ENCODE results near the gene CALCR.
"Not testable (repeated sequence)": the region's sequence is repeated elsewhere in the genome, so short reads cannot be mapped to it uniquely, and the experiment has no call there.

CALCR gene

DNA sequence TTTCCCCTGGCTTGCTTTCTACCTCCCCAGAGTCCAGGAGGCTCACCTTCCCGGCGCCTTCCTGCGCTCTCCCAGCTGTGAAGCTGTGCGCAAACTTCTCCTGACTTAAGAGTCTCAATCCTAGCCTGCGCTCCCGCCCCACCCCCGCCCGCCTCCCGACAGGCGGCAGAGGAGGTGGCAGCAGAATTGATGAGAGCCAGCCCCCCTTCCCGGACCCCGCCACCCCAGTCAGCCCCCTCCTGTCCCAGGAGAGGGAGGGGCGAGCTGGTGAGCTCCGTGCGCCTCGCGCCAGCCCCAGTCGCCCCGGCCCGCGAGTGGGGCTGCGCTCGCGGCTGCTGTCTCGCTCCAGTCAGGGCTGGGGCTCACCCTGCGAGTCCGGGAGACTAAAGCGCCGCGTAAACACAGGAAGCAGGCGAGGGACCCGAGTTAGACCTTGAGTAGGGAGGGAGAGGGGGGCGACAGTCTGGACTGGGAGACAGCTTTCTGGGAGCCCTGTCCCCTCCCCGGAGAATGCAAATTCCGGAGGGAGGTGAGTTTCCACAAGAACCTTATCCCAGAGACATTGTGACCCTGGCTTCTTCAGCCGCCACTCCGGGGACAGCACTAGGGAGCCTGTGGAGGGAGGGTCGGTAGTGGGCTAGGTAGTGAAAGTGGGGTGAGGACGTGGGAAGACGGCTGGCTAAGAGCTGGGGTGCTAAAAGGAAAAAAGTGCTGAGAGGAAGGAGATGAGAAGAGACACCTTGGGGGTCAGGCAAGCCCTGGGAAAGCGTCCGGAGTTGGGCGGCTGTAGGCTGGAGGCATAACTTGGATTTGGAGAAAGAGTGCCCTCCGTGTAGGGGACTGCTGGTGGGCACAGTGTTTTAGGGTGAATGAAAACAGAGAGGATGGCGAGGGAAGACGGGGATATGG lies at the start of gene CALCR:
CALCR (minus strand) TSS at position 79 of the 909 bp plus-strand sequence. CDS start 87,743 bp downstream, outside the sequence.
- no peak for DNase-seq

DNA sequence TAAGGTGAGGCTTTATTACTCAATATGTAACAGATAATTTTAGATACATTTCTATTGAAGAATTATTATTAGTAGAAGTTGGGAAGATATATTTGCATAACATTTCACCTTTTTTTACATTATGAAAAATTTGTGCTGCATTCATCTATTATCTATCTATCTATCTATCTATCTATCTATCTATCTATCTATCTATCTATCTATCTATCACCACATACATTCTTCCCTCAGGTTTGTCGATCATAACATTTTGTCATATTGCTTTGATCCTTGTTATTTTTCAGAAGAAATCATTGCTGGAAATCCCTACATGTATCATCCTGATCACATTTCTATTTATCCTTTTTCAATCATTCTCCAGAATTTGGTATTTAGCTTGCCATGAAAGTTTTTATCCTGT lies 49.3 kb upstream of the CALCR start:
- DNase-seq = no peak

DNA sequence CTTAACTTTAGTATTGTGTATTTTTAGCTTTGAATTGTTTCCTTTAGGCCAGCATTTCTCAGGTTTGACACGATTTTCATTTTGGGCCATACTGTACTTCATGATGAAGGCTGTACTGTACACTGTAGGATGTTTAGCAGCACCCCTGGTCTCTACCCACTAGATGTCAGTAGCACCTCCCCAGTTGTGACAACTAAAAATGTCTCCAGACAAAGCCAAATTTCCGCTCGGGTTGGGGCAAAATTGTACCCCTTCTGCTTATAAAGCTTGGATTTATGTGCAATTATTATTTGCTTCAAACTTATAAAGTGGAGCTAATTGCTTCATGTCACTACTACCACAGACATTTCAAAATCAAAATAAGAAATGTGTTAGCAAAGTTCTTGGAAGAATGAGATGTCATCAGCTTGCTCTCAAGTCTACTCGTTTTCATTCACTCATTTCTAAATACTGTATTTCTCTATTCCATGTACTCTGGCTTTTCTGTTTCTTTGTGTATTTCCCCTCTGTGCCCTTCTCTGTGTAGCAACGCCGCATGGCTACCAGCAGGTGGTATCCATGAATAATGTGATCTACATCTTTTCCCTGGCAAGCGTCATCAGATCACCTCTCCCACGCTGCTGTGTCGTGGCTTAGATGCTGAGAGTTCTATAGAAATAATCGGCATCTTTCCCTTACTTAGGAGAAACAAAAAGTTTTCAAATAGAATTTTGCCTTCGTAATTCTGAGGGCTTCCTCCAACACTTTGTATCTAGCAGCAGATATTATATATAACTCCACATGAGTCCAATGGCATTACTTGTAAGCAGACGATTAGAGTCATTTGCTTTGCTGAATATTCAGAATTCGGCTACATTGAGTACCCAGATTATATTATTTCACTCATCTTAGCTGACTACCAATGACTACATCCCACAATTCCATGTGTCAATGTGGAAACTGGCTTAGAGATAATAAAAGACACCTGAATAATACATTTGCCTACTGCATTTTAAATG lies 47.8 kb upstream of the CALCR start:
- no peak for DNase-seq

DNA sequence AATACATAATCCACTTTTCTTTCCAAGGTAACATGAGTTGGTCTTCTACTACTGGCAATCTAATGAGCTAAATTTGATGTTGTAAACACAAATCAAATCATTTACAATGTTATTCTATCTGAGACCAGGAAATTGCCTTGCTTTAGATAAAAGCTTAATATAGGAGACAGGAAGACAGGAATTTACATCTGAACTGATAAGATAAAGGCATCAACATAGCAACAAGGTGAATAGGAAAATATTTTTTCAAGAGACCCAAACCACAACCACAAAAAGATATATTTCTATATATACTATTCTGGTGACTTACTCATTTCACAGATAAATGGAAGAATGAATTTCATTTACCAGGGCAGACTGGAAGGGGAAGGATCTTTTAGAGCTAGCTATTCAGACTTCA lies 46.3 kb upstream of the CALCR start:
- no peak for DNase-seq

DNA sequence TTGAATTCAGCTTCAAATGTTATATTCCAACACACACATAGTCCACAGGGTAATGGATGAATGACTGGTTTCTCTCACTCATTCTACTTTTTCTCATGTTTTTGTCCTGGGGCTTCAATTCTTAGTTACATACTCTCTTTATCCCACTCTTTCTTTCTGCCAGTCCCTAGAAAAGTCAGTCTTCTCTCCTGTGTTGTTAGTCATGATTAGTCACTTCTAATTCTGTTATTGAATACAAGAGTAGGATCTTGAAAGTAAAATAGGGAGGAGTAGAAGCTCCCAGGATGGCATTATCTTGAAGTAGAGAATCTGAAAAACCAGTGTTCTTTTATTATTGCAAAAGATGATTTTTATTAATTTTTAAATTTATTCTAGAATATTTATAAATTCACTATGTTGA lies 45.5 kb upstream of the CALCR start:
- no peak for DNase-seq

DNA sequence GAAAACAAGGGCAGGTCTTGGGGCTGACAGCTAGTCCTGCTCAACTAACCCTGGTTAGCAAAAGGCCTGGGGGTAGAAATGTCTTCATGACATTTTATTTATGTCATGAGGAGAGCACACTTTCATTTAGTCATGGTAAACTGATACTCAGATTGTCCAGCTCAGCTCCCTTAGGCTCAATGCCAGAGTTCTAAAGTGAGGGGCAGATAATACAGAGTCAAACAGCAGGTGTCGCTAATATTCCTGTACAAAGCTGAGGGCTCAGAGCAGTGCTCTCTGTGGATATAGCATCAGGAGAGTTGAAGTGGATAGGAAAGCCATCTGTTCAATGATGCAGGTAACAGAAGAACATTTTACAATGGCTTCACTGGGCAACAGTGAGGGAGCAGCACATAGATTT lies 26.8 kb upstream of the CALCR start:
- DNase-seq = no peak

DNA sequence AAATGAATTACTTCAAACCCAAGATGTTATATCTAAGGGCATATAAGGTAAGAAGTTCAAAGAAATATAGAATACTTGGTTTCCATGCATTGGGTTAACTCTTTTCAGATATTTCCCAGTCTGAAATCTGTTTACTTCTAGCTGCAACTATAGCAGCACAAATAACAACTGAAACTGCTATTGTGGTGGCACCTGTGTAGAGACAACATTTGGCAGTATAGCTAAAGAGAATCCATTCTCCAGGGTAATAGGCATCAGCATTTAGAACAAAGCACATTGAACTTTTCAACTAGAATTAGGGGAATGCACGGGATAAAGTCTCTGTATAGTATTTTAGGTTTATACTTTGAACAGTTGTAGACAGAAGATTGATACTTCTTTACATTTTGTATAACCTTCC lies 19.7 kb upstream of the CALCR start:
- no peak for DNase-seq

DNA sequence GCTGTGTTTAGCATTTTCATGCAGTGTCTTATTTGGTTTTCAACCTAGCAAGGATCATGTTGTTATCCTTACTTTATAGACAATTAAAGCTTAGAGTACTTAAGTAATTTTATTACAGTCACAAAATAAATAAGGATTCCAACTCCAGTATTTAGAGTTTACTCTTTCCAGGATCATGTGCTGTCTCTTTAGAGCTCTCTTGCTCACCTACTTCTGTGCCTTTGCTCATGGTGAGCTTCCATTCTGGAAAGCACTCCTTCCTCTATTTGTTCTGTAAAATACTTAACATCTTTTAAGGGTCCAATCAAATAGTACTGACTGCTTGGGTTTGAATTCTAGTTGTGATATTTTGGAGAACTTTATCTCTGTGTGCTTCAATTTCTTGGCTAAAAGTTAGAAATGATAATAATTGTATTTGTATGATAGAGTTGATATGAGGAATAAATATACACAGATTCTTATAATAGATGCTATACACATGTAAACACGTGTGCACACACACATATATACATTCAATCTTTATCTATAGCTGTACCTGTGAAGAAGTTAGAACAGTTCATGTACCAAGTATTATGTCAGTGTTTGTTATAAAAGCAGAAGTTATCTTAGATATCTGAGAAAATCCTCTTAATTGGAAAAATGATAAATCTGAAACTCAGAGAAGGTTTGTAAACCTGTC lies 18.2 kb upstream of the CALCR start:
- DNase-seq = no peak

DNA sequence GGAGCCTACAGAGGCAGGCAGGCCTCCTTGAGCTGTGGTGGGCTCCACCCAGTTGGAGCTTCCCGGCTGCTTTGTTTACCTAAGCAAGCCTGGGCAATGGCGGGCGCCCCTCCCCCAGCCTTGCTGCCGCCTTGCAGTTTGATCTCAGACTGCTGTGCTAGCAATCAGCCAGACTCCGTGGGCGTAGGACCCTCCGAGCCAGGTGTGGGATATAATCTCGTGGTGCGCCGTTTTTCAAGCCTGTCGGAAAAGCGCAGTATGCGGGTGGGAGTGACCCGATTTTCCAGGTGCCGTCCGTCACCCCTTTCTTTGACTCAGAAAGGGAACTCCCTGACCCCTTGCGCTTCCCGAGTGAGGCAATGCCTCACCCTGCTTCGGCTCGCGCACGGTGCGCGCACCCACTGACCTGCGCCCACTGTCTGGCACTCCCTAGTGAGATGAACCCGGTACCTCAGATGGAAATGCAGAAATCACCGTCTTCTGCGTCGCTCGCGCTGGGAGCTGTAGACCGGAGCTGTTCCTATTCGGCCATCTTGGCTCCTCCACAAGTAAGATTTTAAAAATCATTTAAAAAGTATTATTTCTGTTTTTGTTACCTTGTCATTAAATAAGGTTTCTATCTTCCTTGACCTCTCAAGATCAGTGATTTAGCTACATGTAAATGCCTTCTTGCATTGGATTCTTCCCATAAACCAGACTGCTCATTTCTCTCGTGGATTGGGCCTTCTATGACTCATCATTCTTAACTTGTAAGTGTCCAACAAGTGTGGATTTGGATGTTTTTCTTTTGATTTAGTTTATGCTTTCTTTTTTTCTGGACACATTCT lies 16.9 kb upstream of the CALCR start:
- DNase-seq = not testable (repeated sequence)

DNA sequence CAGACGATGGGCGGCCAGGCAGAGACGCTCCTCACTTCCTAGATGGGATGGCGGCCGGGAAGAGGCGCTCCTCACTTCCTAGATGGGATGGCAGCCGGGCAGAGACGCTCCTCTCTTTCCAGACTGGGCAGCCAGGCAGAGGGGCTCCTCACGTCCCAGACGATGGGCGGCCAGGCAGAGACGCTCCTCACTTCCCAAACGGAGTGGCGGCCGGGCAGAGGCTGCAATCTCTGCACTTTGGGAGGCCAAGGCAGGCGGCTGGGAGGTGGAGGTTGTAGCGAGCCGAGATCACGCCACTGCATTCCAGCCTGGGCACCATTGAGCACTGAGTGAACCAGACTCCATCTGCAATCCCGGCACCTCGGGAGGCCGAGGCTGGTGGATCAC lies 11.9 kb upstream of the CALCR start:
- DNase-seq = not testable (repeated sequence)

DNA sequence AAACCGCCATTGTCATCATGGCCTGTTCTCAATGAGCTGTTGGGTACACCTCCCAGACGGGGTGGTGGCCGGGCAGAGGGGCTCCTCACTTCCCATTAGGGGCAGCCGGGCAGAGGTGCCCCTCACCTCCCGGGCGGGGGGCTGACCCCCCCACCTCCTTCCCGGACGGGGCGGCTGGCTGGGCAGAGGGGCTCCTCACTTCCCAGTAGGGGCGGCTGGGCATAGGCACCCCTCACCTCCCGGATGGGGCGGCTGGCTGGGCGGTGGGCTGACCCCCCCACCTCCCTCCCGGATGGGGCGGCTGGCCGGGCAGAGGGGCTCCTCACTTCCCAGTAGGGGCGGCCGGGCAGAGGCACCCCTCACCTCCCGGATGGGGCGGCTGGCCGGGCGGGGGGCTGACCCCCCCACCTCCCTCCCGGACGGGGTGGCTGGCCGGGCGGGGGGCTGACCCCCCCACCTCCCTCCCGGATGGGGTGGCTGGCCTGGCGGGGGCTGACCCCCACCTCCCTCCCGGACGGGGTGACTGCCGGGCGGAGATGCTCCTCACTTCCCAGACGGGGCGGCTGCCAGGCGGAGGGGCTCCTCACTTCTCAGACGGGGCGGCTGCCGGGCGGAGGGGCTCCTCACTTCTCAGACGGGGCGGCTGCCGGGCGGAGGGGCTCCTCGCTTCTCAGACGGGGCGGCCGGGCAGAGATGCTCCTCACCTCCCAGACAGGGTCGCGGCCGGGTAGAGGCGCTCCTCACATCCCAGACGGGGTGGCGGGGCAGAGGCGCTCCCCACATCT lies 11.4 kb upstream of the CALCR start:
- not testable (repeated sequence) for DNase-seq

DNA sequence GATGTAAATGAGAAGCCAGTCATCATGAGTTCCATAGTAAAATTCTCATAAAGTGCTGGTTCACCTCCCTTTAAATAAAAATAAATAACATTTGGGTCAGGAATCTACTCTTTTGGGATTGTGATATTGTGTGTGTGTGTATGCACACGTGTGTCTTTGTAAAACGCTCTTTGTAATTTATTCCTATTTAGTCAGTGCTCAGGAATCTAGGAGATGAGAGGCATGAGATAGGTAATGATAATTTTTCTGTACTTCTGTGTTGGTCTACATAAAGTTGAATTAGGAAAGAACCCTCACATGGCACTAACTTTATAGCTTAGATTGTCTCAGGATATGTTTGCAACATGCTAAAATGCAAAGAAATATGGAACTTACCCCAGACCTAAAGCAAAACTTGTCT lies 4.9 kb upstream of the CALCR start:
- DNase-seq = no peak

DNA sequence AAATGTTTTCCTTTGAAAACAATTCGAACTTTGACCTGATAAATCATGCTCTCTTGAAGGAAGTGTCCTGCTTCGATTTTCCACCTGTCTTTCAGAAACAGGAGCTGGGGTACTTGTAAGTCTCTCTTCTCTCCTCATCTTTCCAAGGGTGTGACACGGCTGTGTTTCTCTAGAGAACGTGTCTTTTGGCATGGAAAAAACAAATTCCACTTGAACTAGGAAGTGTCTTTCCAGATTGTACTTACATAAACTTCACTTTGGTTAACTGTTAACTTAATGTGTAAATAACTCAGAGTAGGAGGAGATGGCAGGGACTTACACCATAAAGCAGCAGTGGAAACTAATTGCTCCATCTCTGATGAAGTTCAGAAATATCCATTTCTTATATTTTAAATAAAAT lies 4.2 kb upstream of the CALCR start:
- DNase-seq = no peak

DNA sequence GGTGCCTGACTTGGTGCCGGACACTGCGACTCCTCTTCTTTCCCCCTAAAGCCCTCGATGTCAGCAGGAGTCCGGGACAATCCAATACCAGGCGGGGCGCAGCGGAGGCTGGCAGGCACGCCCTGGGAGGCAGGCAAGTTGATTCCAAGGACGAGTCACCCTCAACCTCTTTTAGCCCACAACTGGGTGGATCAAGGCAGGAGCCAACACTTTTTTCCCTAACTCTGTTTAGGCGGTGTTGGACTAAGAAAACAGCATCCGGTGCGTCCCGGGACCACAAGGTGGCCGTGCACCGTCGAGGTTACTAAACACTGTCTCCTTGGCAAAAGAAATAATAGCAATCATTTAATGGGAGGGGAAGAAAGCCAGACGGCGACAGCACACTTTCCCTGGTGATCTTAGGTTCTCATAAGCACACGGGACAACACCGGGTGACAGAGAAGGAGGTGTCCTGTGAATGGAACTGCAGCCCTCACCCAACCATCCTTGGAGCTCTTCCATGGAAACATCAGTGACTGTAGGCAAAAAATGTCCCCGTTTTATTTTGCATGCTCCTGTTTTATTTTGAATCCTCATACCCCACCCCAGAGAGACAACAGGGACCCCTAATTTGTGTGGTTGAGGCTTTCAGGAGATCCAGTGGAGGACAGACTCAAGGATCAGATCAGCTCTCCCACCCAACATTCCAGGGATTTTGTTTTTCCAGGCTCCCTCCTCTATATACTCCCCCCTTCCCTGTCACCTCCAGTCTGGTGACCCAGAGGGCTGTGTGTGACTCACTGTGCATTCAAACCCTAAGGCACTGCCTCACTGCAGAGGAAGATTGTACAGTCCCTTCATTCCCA lies 1.3 kb upstream of the CALCR start:
- DNase-seq = no peak

DNA sequence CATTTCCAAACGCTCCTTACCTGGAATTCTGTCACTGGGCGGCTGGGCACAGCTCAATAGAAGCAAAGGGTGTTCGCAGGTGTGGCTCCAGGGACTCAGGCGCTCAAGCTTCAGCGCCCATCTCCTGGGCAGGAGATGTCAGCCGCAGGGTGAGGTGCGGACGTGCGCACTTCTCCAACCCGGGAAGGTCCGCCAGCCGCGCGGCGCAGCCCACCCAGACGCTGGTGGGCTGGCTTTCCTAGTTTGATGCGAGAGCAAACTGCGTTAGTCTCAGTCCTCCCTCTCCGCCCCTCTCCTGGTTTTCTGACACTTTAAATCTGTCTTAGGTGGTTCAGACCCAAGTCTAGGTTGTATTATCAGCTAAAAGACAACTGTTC lies 267 bp downstream of the CALCR start:
- DNase-seq = no peak

DNA sequence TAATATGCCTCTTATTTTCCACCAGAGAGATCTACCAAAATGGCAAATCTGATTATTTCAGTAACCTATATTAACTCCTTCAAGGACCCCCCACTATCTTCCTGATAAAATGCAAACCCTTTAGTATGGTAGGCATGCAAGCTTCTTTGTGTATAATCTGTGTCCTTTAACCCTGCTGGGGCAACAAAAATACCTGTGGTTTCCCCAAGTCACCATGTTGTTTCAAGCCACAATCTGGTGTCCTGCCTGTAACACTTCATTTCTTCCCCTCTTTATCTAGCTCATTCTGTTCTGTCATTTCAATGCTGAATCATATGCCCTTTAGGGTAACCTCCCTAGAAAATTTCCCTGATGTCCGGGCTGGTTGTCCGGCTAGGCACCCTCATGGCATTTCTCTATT lies 5.3 kb downstream of the CALCR start:
- no peak for DNase-seq

DNA sequence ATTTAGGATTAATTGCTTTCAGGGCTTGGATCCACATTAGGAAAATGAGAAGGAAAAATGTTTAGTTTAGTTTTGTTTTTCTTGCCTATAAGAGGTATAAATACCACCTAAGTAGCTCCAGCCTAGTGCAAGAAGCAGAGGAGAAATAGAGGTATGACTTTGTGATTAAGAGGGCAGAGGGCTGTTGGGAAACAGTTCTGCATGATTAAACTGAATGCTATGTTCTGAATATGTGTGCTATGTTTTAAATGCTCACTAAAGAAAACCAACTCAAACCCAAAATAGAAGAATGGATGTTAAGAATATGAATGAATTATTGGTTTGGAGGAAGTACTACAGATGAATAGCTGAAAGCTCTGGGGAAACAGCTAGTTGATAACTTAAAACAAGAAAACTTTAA lies 7.6 kb downstream of the CALCR start:
- no peak for DNase-seq

DNA sequence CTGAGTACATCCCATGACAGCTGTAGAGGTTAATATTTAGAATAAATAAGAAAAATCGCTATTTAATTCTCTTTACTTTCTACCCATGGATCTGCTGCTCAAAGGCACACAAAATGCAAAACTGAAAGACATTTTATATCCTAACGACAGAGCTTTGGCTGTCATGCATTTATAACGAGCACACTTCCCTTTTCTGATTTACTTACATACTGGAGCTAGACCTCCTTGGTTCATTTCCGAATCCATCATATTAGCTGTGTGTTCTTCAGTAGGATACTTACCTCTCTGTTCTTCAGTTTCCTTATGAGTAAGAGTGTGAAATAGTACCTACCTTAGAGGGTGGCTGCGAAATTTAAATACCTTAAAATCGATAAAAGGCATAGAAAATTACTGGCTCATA lies 10.9 kb downstream of the CALCR start:
- DNase-seq = peak; percentile 38

DNA sequence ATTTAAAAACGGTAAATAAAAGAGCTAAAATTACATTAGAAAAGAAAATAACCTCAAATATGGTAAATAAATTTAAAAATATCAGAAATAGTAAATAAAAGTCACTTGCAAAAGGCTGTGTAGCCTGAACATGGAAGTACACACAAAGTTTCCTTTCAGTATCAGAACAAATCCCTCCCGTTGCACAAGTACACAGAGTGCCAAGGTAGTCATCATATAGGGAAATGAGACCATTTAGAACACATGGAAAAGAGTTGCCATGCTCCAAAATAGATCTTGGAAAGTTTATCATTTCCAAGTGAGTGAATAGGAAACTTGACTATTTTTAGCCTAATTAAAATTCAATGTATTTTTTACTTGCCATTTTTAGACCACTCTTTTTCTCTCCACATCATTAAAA lies 11.6 kb downstream of the CALCR start:
- DNase-seq = peak; percentile 46

DNA sequence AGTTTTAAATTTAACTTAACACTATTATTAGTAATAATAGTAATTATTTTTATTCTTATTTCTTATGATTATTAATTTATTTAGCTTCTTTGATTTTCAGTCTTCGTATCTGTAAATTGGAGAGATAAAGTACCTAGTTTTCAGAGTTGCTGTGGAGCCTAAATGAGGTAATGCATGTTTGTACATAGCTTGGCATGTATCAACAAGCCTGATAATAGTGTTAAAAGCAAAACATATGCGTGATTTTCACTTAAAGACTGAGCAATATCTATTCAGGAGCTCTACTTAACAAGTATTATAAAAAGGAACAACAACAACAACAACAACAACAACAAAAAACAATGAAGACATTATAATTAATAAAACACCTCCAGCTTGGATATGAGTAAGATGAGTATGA lies 12.4 kb downstream of the CALCR start:
- DNase-seq = no peak
